NCI-H2227 treated with DMSO at 0.1 percent for 48 hours (cell line): ENCODE results near the gene CHST4.
"Not testable (repeated sequence)": the region's sequence is repeated elsewhere in the genome, so short reads cannot be mapped to it uniquely, and the experiment has no call there.

Experiments
- DNase-seq: peaks from one replicate; lab custom pipeline; 2025; lab: John Stamatoyannopoulos, UW

Gene CHST4

GRCh38 chr16:71526111-71526631, at the start of gene CHST4:
Gene CHST4 (plus strand): TSS chr16:71526426. CDS start chr16:71536678, 10,252 bp downstream.
- peak; percentile 24 for DNase-seq

- no peak for DNase-seq
Measured at GRCh38 chr16:71476457-71477124, 49.6 kb upstream of the CHST4 start.

- DNase-seq: peak; percentile 17
Measured at GRCh38 chr16:71479420-71479819, 46.8 kb upstream of the CHST4 start.

- DNase-seq: no peak
Measured at GRCh38 chr16:71480956-71481355, 45.3 kb upstream of the CHST4 start.

- DNase-seq: no peak
Measured at GRCh38 chr16:71482569-71482968, 43.7 kb upstream of the CHST4 start.

- peak; percentile 89 for DNase-seq
Measured at GRCh38 chr16:71484006-71484893, 42.0 kb upstream of the CHST4 start.

GRCh38 chr16:71489122-71489521, 37.1 kb upstream of the CHST4 start, which contains the start of gene ZNF19:
Gene ZNF19 (minus strand): TSS chr16:71489324. CDS start chr16:71482114, 7,210 bp downstream.
- DNase-seq: no peak

- no peak for DNase-seq
Measured at GRCh38 chr16:71490361-71490760, 35.9 kb upstream of the CHST4 start.

- no peak for DNase-seq
Measured at GRCh38 chr16:71491054-71491453, 35.2 kb upstream of the CHST4 start.

- no peak for DNase-seq
Measured at GRCh38 chr16:71492786-71493185, 33.4 kb upstream of the CHST4 start.

GRCh38 chr16:71493213-71493612, 33.0 kb upstream of the CHST4 start:
- no peak for DNase-seq

GRCh38 chr16:71498031-71498430, 28.2 kb upstream of the CHST4 start:
- DNase-seq: no peak

GRCh38 chr16:71499775-71500364, 26.4 kb upstream of the CHST4 start:
- peak; percentile 47 for DNase-seq

GRCh38 chr16:71500964-71501363, 25.3 kb upstream of the CHST4 start:
- DNase-seq: no peak

GRCh38 chr16:71501547-71501946, 24.7 kb upstream of the CHST4 start:
- no peak for DNase-seq

- not testable (repeated sequence) for DNase-seq
Measured at GRCh38 chr16:71504051-71504450, 22.2 kb upstream of the CHST4 start.

- DNase-seq: no peak
Measured at GRCh38 chr16:71504901-71505300, 21.3 kb upstream of the CHST4 start.

- no peak for DNase-seq
Measured at GRCh38 chr16:71507061-71507460, 19.2 kb upstream of the CHST4 start.

GRCh38 chr16:71513302-71513701, 12.9 kb upstream of the CHST4 start:
- DNase-seq: no peak

- no peak for DNase-seq
Measured at GRCh38 chr16:71514476-71514875, 11.8 kb upstream of the CHST4 start.

GRCh38 chr16:71515026-71515425, 11.2 kb upstream of the CHST4 start:
- DNase-seq: no peak

- no peak for DNase-seq
Measured at GRCh38 chr16:71520550-71520949, 5.7 kb upstream of the CHST4 start.
